HepG2 (cell line): ENCODE results near the gene RNF126. TPM values are rescaled to one million over a fixed set of nuclear protein-coding genes. Genes with fewer than 3 reads are reported as not detected.

ENCODE experiments used
- ATAC-seq: fragments of 200-7000 bp; cut with Tn5 transposase; 3 replicates; pipeline ENCODE4 v1.9.1; 2020; ENCODE audit warnings: mild to moderate bottlenecking, moderate library complexity
- BruUV-seq: library from RNA; stranded (reverse); fragments of 400-500 nt; replicated peaks from 2 replicates; lab custom pipeline; 2021; lab: Mats Ljungman, UMichigan
- CTCF ChIA-PET: fragments of 300-600 bp; formaldehyde crosslinking; extraction: SDS; loops from one replicate; lab custom pipeline; 2021; ENCODE audit warnings: low total read pairs, inconsistent platforms, low intra/inter-chr PET ratio; lab: Yijun Ruan, JAX
- POLR2A ChIA-PET: fragments of 350-600 bp; sonication (Branson Sonifier 250); formaldehyde crosslinking; loops from one replicate; lab custom pipeline; 2020; ENCODE audit warnings: antibody characterized with exemption, inconsistent platforms; lab: Yijun Ruan, JAX
- DNase-seq: peaks from one replicate; pipeline ENCODE4 v3.0.0-alpha.2; 2015; ENCODE audit warnings: low spot score
- FAIRE-seq: peaks from 3 replicates; lab custom pipeline; 2011; peaks lifted over from hg19 to GRCh38; lab: Jason Lieb, UNC
- H2AFZ ChIP-seq: one replicate; pipeline ENCODE4 v1.6.1; 2011; ENCODE audit warnings: low read length, inconsistent platforms
- H3K27ac ChIP-seq: fragments of 300-600 bp; 3 replicates; pipeline ENCODE4 v1.8.0; 2011; ENCODE audit warnings: mixed run types, mild to moderate bottlenecking, mixed read lengths, low read length, inconsistent platforms; ENCODE audit not compliant: insufficient read depth; ENCODE audit errors: extremely low read length
- H3K27me3 ChIP-seq, 2 experiments: fragments of 200-600 bp in 1 of 2; 2 replicates in 1 of 2; 3 replicates in 1 of 2; pipeline versions ENCODE4 v1.6.0 to v1.8.0; 2011; ENCODE audit warnings: low read length in 2 of 2, mild to moderate bottlenecking in 2 of 2, moderate library complexity in 2 of 2, inconsistent platforms in 1 of 2; ENCODE audit not compliant: insufficient read depth in 2 of 2, control insufficient read depth in 1 of 2
- H3K36me3 ChIP-seq, 2 experiments: fragments of 200-600 bp in 1 of 2; replicated peaks in 1 of 2; 2 replicates in 1 of 2; 3 replicates in 1 of 2; pipeline versions ENCODE4 v1.5.1 to v1.8.0; 2011; ENCODE audit warnings: low read length in 2 of 2, inconsistent platforms in 1 of 2; ENCODE audit not compliant: insufficient read depth in 2 of 2, control insufficient read depth in 1 of 2
- H3K4me1 ChIP-seq: 2 replicates; pipeline ENCODE4 v1.5.1; 2012; ENCODE audit warnings: low read length, inconsistent platforms; ENCODE audit not compliant: insufficient read depth
- H3K4me2 ChIP-seq: 2 replicates; pipeline ENCODE4 v1.6.0; 2011; ENCODE audit warnings: low read depth, low read length, inconsistent platforms
- H3K4me3 ChIP-seq, 3 experiments: fragments of 200-600 bp in 1 of 3; sonication (generic), shearing (Covaris generic) in 1 of 3; replicated peaks in 1 of 3; 2 replicates each; pipeline ENCODE4 v1.5.1; 2011 to 2016; ENCODE audit warnings: low read length in 3 of 3, inconsistent platforms in 2 of 3, low read depth in 2 of 3, mild to moderate bottlenecking in 2 of 3, control low read depth in 1 of 3, mixed read lengths in 1 of 3; ENCODE audit not compliant: insufficient read depth in 1 of 3
- H3K79me2 ChIP-seq: one replicate; pipeline ENCODE4 v1.6.1; 2011; ENCODE audit warnings: low read length, inconsistent platforms; ENCODE audit not compliant: insufficient read depth
- H3K9ac ChIP-seq: 2 replicates; pipeline ENCODE4 v1.6.0; 2011; ENCODE audit warnings: mild to moderate bottlenecking, low read depth, low read length, inconsistent platforms; ENCODE audit not compliant: insufficient read depth
- H3K9me3 ChIP-seq: 2 replicates; pipeline ENCODE4 v1.5.1; 2012; ENCODE audit warnings: mild to moderate bottlenecking, low read length
- H4K20me1 ChIP-seq: 2 replicates; pipeline ENCODE4 v1.6.0; 2011; ENCODE audit warnings: inconsistent platforms, mild to moderate bottlenecking, low read length, moderate library complexity; ENCODE audit not compliant: insufficient read depth
- AGO2 ChIP-seq: fragments of 200-400 bp; formaldehyde crosslinking; optimal IDR thresholded peaks from 2 replicates; pipeline ENCODE3; 2017; ENCODE audit warnings: mild to moderate bottlenecking, low read depth, low read length, moderate library complexity
- ARID2 ChIP-seq: sonication (generic); formaldehyde crosslinking; IDR thresholded peaks from 2 replicates; pipeline ENCODE4 v1.8.1; 2022; ENCODE audit warnings: mild to moderate bottlenecking, missing genetic modification reagents, borderline replicate concordance
- CCAR2 ChIP-seq: fragments of 200-400 bp; formaldehyde crosslinking; optimal IDR thresholded peaks from 2 replicates; pipeline ENCODE3; 2018; ENCODE audit warnings: low read depth, mild to moderate bottlenecking, low read length, moderate library complexity
- CREB3 ChIP-seq: sonication (generic); formaldehyde crosslinking; IDR thresholded peaks from 2 replicates; pipeline ENCODE4 v1.5.0; 2020; ENCODE audit warnings: missing genetic modification reagents
- GPN1 ChIP-seq: sonication (generic); formaldehyde crosslinking; IDR thresholded peaks from 2 replicates; pipeline ENCODE4 v1.5.1; 2020; ENCODE audit warnings: missing genetic modification reagents, borderline replicate concordance
- HIVEP1 ChIP-seq: sonication (generic); formaldehyde crosslinking; IDR thresholded peaks from 2 replicates; pipeline ENCODE4 v1.4.0; 2020; ENCODE audit warnings: mild to moderate bottlenecking, missing genetic modification reagents
- HNRNPLL ChIP-seq: fragments of 200-400 bp; formaldehyde crosslinking; IDR thresholded peaks from 2 replicates; pipeline ENCODE4 v1.6.1; 2017; ENCODE audit warnings: mild to moderate bottlenecking, low read depth, low read length; ENCODE audit not compliant: poor library complexity, severe bottlenecking
- MAFG ChIP-seq: sonication (generic); formaldehyde crosslinking; IDR thresholded peaks from 2 replicates; pipeline ENCODE4 v1.5.1; 2020; ENCODE audit warnings: mild to moderate bottlenecking, missing genetic modification reagents
- NBN ChIP-seq: fragments of 450-650 bp; conservative IDR thresholded peaks from 2 replicates; pipeline ENCODE4 v1.6.1; 2017
- NR2F6 ChIP-seq, 2 experiments: IDR thresholded peaks; 2 replicates each; pipeline ENCODE4 v1.6.1; 2016; ENCODE audit warnings: antibody characterized with exemption in 1 of 2, mild to moderate bottlenecking in 1 of 2
- RBFOX2 ChIP-seq: fragments of 200-400 bp; formaldehyde crosslinking; IDR thresholded peaks from 2 replicates; pipeline ENCODE4 v1.6.1; 2017; ENCODE audit warnings: low read depth, mild to moderate bottlenecking, low read length
- RBM22 ChIP-seq: fragments of 200-400 bp; formaldehyde crosslinking; optimal IDR thresholded peaks from 2 replicates; pipeline ENCODE3; 2017; ENCODE audit warnings: mild to moderate bottlenecking, low read length, moderate library complexity
- SATB2 ChIP-seq: sonication (generic); formaldehyde crosslinking; IDR thresholded peaks from 2 replicates; pipeline ENCODE4 v1.5.0; 2020; ENCODE audit warnings: missing genetic modification reagents
- TARDBP ChIP-seq: sonication (generic); formaldehyde crosslinking; IDR thresholded peaks from 2 replicates; pipeline ENCODE4 v1.8.0; 2022; ENCODE audit warnings: mild to moderate bottlenecking, missing genetic modification reagents
- TP53 ChIP-seq: sonication (generic); formaldehyde crosslinking; conservative IDR thresholded peaks from 2 replicates; pipeline ENCODE4 v1.4.0; 2020; ENCODE audit warnings: missing genetic modification reagents
- ZBTB7A ChIP-seq: sonication (generic); formaldehyde crosslinking; IDR thresholded peaks from 2 replicates; pipeline ENCODE4 v1.8.0; 2022; ENCODE audit warnings: mild to moderate bottlenecking, missing genetic modification reagents
- ZC3H13 ChIP-seq: sonication (generic); formaldehyde crosslinking; IDR thresholded peaks from 2 replicates; pipeline ENCODE4 v1.8.1; 2023; ENCODE audit warnings: mild to moderate bottlenecking, missing genetic modification reagents, moderate library complexity
- ZMAT3 ChIP-seq: sonication (generic); formaldehyde crosslinking; conservative IDR thresholded peaks from 2 replicates; pipeline ENCODE4 v1.7.0; 2021; ENCODE audit warnings: missing genetic modification reagents
- ZNF124 ChIP-seq: sonication (generic); formaldehyde crosslinking; IDR thresholded peaks from 2 replicates; pipeline ENCODE4 v1.4.0; 2020; ENCODE audit warnings: missing genetic modification reagents
- ZNF143 ChIP-seq: sonication (generic); formaldehyde crosslinking; IDR thresholded peaks from 2 replicates; pipeline ENCODE4 v1.4.0; 2020; ENCODE audit warnings: missing genetic modification reagents
- ZNF720 ChIP-seq: sonication (generic); formaldehyde crosslinking; IDR thresholded peaks from 2 replicates; pipeline ENCODE4 v1.4.0; 2020; ENCODE audit warnings: missing genetic modification reagents
- ZNF775 ChIP-seq: sonication (generic); formaldehyde crosslinking; IDR thresholded peaks from 2 replicates; pipeline ENCODE4 v1.4.0; 2020; ENCODE audit warnings: missing genetic modification reagents, mild to moderate bottlenecking, moderate library complexity, borderline replicate concordance
- WGBS: methylation state at CpG from one replicate; pipeline ENCODE4 v1.1.6; 2017; ENCODE audit warnings: low lambda C conversion rate; 5-methylcytosine and 5-hydroxymethylcytosine counted together
- in situ Hi-C: cut with HindIII; loops from 2 replicates; pipeline ENCODE4 v1.10.0; 2017; ENCODE audit warnings: low pct_unique_long_range_greater_than_20kb; ENCODE audit not compliant: extremely low pct_ligation_motif_present
- intact Hi-C: fragments of 100-400 bp; cut with micrococcal nuclease; formaldehyde crosslinking; loops from one replicate; pipeline ENCODE4 v1.10.0; 2022; ENCODE audit not compliant: unreplicated experiment
- polyA plus RNA-seq, 8 experiments: library from polyadenylated mRNA; depleted of rRNA in 3 of 8; stranded (reverse) in 7 of 8; unstranded in 1 of 8; fragments of >200 nt; fragmentation: Illumina TruSeq in 4 of 8; extraction: Trizol in 4 of 8; gene quantifications; 2 replicates each; pipeline versions ENCODE4 v1.2.1 to v1.2.3, GENCODE V29; 2011 to 2016; ENCODE audit warnings: low read depth in 4 of 8, missing spikeins in 1 of 8, mixed read lengths in 1 of 8; ENCODE audit not compliant: insufficient read depth in 1 of 8
- total RNA-seq, 5 experiments: library from RNA; depleted of rRNA; stranded (reverse); fragments of >200 nt; fragmentation: Illumina TruSeq; extraction: Trizol; gene quantifications; 2 replicates each; pipeline ENCODE4 v1.2.3, GENCODE V29; 2016; ENCODE audit warnings: low read depth in 1 of 5

Gene RNF126
- total and polyA plus RNA-seq, 2 of the 13 experiments (the other 11 are each of a cell fraction or from before 2014, with no cell fraction given), result 23.2 to 34.0 TPM

GRCh38 chr19:648904-649801 lies 13.9 kb downstream of the RNF126 start:
- H3K4me1 ChIP-seq, result no peaks in the 10 kb centered on the region
- H4K20me1 ChIP-seq, result peaks cover 30% of the 10 kb centered on the region; the same call in 1 of the 2 replicates
- ATAC-seq (no peak), DNase-seq (no peak), FAIRE-seq (no peak)
- POLR2A ChIA-PET, result no interaction called here
- H3K27ac ChIP-seq, result no peak overlapping the region
- H3K36me3 ChIP-seq, result peaks cover 34 to 57% of the 10 kb centered on the region in 2 experiments; a peak in 4 of 5 replicates
- no peak overlapping the region for H3K4me2 ChIP-seq
- in situ Hi-C loops (no loop called here), intact Hi-C loops (no loop called here)
- H2AFZ ChIP-seq, result no peak overlapping the region
- no peak overlapping the region for H3K9ac ChIP-seq
- H3K27me3 ChIP-seq, result no peaks in the 10 kb centered on the region
- H3K4me3 ChIP-seq, result no peak overlapping the region
- H3K9me3 ChIP-seq, result no peaks in the 10 kb centered on the region
- H3K79me2 ChIP-seq, result peaks cover 21% of the 10 kb centered on the region
- TF ChIP-seq CCAR2, result no peak
- no peak for TF ChIP-seq ARID2
- no peak for TF ChIP-seq ZNF143 (CRISPR knock-in tag)
- TF ChIP-seq RBFOX2, result 0 out of 2 replicates have a peak, but pooled peaks have one; percentile 17
- peak; percentile 23 for TF ChIP-seq RBM22
- no peak for TF ChIP-seq SATB2 (CRISPR knock-in tag)
- no peak for TF ChIP-seq ZC3H13
- no peak for TF ChIP-seq CREB3 (CRISPR knock-in tag)
- no peak for TF ChIP-seq ZNF775
- TF ChIP-seq MAFG (CRISPR knock-in tag), result no peak
- TF ChIP-seq TARDBP, result no peak
- no peak for TF ChIP-seq NR2F6 (IDR thresholded peaks at IDR 0.05)
- no peak for TF ChIP-seq NR2F6 (CRISPR knock-in tag; IDR thresholded peaks at IDR 0.05)
- no peak for TF ChIP-seq HIVEP1
- TF ChIP-seq ZBTB7A (CRISPR knock-in tag), result no peak
- TF ChIP-seq TP53, result no peak
- no peak for TF ChIP-seq ZNF124 (CRISPR knock-in tag)
- TF ChIP-seq ZMAT3 (CRISPR knock-in tag), result no peak
- TF ChIP-seq ZNF720, result no peak
- TF ChIP-seq AGO2, result peak; percentile 68
- TF ChIP-seq HNRNPLL, result no peak
- no peak for TF ChIP-seq NBN
- no peak for TF ChIP-seq GPN1 (CRISPR knock-in tag)
- CTCF ChIA-PET, result no interaction called here
- WGBS, result 95% methylated on average over 29 of the region's 53 CpGs
- BruUV-seq, result no TSS peak
